HG02981 (cell line): Measurements from ENCODE around the gene ZDHHC1.

Source experiments
- ATAC-seq: cut with Tn5 transposase; IDR thresholded peaks from one replicate; pipeline ENCODE4 v1.9.1; 2021; ENCODE audit warnings: mild to moderate bottlenecking, moderate library complexity; ENCODE audit not compliant: unreplicated experiment

The ZDHHC1 gene

GRCh38 chr16:67396159-67397035 is 19.9 kb downstream of the ZDHHC1 start:
- no peak for ATAC-seq

- no peak for ATAC-seq
Observed at GRCh38 chr16:67395458-67396158, 20.7 kb downstream of the ZDHHC1 start.

- no peak for ATAC-seq
Observed at GRCh38 chr16:67395105-67395457, 21.2 kb downstream of the ZDHHC1 start.

DNA sequence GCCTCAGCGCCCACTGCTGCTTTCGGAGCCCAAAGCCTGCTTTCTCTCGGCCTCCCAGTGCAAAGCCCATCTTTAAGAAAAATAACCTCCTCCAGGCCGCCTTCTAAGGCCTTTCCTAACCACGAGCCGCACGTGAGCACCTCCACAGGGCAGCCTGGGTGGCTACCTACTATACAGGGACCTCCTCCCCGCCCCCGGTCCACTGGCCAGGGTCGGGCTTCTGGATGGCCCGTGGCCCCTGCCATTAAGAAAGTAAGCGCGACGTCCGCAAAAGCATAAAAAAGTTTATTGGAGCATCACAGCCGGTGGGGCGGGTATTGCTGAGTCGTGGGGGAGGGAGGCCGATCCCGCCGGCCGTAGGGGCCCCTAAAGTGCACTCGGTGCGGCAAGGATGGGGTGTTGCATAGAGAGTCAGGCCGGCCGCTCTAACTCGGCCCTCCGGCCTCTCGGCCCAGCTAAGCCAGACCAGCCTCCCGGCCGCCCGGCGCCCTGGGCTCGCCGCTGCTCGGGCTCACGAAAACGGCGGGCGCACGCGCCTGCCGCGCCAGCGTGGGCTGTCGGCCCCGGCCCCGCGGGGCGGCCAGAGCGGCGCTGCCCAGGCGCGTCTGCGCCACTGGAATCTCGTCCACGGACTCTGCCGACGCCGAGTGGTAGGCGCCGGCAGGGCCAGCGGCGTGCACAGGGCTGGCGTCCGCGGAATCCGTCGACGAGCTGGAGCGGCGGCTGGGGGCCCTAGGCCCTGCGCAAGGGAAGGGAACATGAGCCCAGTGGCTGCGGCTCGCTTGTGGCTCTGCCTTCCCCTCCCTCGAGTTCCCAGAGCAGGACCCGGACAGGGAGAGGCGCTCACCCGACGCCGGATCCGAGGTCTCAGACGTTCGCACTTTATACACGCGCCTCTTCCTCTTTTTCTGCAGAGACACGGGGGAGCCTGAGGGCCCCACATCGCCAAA is 21.8 kb downstream of the ZDHHC1 start:
- no peak for ATAC-seq

GRCh38 chr16:67393788-67394154 is 22.5 kb downstream of the ZDHHC1 start:
- no peak for ATAC-seq

DNA sequence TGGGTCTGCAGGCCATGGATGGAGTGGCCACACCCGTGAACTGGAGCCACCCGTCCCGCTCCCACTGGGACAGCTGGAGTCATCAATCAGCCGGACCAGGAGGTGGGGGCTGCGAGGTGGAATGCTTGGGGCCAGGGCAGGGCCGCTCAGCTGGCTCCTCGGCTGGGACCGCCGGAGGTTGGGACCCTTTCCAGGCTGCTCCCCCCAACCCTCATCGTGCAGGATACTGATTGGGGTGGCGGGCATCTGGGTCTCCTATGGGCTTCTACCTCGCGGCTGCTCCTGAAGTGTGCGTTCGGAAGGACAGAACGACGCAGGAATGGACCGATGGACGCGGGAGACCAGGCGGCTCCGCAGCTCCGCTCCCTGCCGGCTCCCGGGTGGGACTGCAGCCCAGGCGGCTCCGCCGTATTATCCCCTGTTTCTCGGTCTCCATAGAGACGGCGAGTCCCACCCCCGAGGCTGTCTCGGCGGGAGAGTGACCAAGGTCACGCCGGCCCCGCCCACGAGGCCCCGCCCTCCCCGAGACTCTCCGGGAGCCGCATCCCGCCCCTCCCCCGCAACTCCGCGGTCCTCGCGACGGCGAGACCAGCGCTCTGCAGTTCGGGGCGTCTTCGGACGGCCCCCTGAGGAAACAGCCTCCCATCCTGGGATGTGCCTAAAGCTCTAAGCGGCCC is 23.0 kb downstream of the ZDHHC1 start, which contains the start of gene TPPP3:
Gene TPPP3 (minus strand): TSS at position 388 of the 677 bp plus-strand sequence. CDS start 2,387 bp downstream, outside the sequence.
- no peak for ATAC-seq

GRCh38 chr16:67392301-67393059 is 23.8 kb downstream of the ZDHHC1 start:
- ATAC-seq, result no peak

- ATAC-seq, result no peak
Observed at GRCh38 chr16:67391424-67392300, 24.6 kb downstream of the ZDHHC1 start.

GRCh38 chr16:67390816-67391423 is 25.4 kb downstream of the ZDHHC1 start:
- no peak for ATAC-seq

DNA sequence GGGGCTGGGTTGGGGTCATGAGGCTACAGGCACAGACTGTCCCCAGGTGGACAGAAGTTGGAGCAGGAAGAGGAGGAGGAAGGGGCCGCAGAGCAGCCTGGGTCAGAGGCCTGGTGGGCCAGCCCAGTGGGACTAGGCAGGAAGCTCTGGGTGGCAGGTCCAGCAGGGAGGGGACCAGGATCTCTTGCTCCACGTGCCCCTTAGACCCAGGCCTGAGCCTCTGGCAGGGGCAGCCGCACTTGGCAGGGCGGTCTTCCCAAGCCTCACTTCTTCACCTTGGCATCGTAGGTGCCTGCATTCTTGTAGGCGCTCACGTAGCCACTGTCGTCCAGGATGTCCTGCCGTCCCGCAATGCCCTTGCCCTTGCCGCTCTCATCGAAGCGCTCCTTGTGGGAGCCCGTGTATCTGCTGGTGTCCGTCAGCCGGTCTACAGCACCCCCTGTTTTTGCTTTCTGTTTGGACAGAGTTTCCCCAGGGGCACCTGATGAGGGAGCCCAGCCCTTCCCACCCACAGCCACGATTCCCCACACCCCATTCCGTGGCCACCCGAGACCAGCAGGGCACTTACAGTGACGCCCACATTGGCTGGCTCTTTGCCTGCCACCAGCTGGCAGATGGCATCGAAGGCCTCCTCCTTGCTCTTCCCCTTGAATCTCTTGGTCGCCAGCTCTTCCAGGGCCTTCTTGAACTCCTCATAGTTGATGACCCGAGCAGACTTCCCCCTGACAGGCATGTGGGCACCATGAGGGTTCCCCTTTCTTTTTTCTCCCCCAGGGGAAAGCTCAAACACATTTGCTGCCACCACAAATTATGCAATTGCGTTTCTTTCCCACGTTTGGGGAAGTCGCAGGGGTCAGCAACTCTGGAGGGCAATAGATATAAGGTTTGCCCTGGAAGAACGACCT is 26.1 kb downstream of the ZDHHC1 start:
- no peak for ATAC-seq

- no peak for ATAC-seq
Observed at GRCh38 chr16:67388591-67388990, 27.7 kb downstream of the ZDHHC1 start.

GRCh38 chr16:67388191-67388590 is 28.1 kb downstream of the ZDHHC1 start:
- no peak for ATAC-seq

- no peak for ATAC-seq
Observed at GRCh38 chr16:67387479-67388079, 28.7 kb downstream of the ZDHHC1 start.

DNA sequence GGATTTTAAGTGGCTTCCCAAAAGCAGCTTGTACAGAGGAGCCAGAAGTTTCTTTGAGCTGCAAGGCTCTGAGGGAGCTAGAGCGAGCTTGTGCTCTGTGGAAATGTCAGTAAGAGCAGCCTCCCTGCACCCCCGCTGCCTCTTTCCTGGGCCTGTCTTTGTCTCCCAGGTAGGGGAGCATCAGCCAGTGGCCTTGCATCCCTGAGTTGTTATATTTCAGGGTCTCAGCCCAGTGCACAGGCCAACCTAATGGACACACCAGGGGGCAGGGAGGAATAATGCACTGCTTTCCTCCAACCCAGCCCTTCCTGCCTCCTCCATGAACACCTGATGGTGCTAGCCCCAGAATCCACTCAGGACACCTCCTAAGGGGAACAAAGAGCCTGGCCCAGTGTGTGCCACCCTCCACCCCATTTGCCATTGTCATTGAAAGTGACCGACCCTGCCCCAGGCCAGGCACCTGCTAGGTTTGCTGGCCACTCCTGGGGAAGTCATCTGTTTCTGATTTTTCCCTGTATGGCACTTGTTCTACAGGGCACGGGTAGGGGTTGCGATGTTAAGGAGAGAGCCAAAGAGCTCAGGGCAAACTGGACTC is 29.3 kb downstream of the ZDHHC1 start:
- no peak for ATAC-seq

DNA sequence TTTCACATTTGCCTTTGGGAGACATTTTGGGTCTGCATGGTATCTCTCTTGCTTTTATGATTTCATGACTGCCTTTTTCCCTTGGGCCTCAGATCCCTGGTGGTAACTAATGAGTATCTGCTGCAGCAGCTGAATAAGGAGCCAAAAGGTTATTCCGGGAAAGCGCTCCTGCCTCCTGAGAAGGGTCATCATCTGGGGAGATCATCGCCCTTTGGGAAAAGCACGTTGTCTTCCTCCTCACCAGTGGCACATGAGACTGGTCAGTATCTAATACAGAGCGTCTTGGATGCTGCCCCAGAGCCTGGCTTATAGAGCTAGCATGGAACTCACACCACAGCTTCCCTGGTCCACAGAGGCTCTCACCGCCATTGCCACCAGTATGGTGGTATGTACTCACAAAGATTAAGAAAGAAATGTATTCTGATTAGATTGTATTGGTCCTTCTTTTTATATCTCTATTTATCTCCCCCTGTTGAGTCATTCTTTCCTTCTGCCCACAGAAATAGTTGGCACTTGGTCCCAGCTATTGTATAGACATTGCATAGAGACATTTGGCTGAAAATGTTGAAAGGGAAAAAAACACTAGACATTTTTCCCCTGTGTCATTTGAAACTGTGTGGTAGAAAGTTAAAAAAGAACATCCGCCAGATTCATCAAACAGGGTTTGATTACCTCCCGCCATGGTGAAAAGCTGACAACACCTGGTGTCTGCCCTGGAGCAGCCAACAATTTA is 31.3 kb downstream of the ZDHHC1 start:
- no peak for ATAC-seq

DNA sequence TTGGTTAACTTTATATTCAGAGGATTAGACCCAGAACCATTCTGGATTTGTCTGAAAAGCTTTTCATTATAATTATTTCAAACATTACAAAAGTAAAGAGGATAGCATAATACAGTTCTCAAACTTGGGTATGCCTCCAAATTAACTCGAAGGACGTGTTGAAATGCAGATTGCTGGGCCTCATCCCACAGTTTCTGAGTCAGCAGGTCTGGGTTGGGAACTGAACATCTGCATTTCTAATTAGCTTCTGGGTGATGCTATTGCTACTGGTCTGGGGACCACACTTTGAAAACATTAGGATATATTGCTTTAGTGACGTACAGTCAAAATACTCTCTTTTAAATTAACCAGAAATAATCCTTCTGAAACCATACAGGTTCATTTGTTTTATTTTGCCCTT is 33.0 kb downstream of the ZDHHC1 start:
- ATAC-seq, result no peak
